GF-D8 (cell line): ENCODE results near the gene MINK1.

Experiments
- DNase-seq: peaks from one replicate; lab custom pipeline; 2025; lab: John Stamatoyannopoulos, UW

Gene MINK1

GRCh38 chr17:4872786-4873185, 39.6 kb downstream of the MINK1 start:
- no peak for DNase-seq

- DNase-seq, result no peak
These were observed 43.9 kb downstream of the MINK1 start for GRCh38 chr17:4877089-4877488.

GRCh38 chr17:4879601-4880000, 46.5 kb downstream of the MINK1 start:
- no peak for DNase-seq

GRCh38 chr17:4880857-4881256, 47.7 kb downstream of the MINK1 start:
- no peak for DNase-seq

- DNase-seq, result no peak
These were observed 48.8 kb downstream of the MINK1 start for GRCh38 chr17:4881761-4882555.

- DNase-seq, result no peak
These were observed 51.3 kb downstream of the MINK1 start for GRCh38 chr17:4884489-4884888.

- no peak for DNase-seq
These were observed 53.7 kb downstream of the MINK1 start for GRCh38 chr17:4886830-4887229.

GRCh38 chr17:4887581-4887980, 54.4 kb downstream of the MINK1 start:
- no peak for DNase-seq

- no peak for DNase-seq
These were observed 58.6 kb downstream of the MINK1 start for GRCh38 chr17:4891411-4892410.

GRCh38 chr17:4892499-4893221, 59.5 kb downstream of the MINK1 start:
- no peak for DNase-seq

- no peak for DNase-seq
These were observed 60.1 kb downstream of the MINK1 start for GRCh38 chr17:4893272-4893671.

GRCh38 chr17:4893721-4894560, 60.8 kb downstream of the MINK1 start:
- DNase-seq, result no peak

GRCh38 chr17:4895121-4895520, 62.0 kb downstream of the MINK1 start:
- DNase-seq, result no peak

- DNase-seq, result no peak
These were observed 62.7 kb downstream of the MINK1 start for GRCh38 chr17:4895657-4896331.

- DNase-seq, result no peak
These were observed 63.4 kb downstream of the MINK1 start for GRCh38 chr17:4896332-4897197.

- DNase-seq, result no peak
These were observed 64.1 kb downstream of the MINK1 start for GRCh38 chr17:4897198-4897687.

GRCh38 chr17:4897785-4898184, 64.6 kb downstream of the MINK1 start:
- DNase-seq, result no peak

- DNase-seq, result no peak
These were observed 65.2 kb downstream of the MINK1 start for GRCh38 chr17:4898351-4898750.

GRCh38 chr17:4898927-4899326, 65.8 kb downstream of the MINK1 start:
- DNase-seq, result no peak
